ENCODE results near the gene IFNA17. TPM values are rescaled to one million over a fixed set of nuclear protein-coding genes. Genes with fewer than 3 reads are reported as not detected.
A peak's percentile ranks its signal among the peaks of the same experiment; 100 is the strongest.
"Not testable (repeated sequence)": the region's sequence is repeated elsewhere in the genome, so short reads cannot be mapped to it uniquely, and the experiment has no call there.

The IFNA17 gene
- polyA plus RNA-seq, 1 experiment = not detected

- TF ChIP-seq CTCF (IDR thresholded peaks at IDR 0.05; ENCODE audit: low read depth, low read length) = no peak
- H3K27me3 ChIP-seq (ENCODE audit: control insufficient read depth, insufficient read depth, low read length) = peaks cover 2% of the 10 kb centered on the region
- POLR2A ChIA-PET = no interaction called here
- DNase-seq (ENCODE audit: low read depth, low spot score) = no peak
- H3K27ac ChIP-seq (ENCODE audit: low read depth, low read length) = no peak overlapping the region
- no peaks in the 10 kb centered on the region for H3K9me3 ChIP-seq (ENCODE audit: control insufficient read depth, insufficient read depth, low read length)
- CTCF ChIA-PET = no interaction called here
- H3K4me3 ChIP-seq (ENCODE audit: low read depth, low read length) = no peak overlapping the region
Observed at GRCh38 chr9:21234153-21234687, 6.2 kb upstream of the IFNA17 start.

GRCh38 chr9:21233258-21233657 lies 5.2 kb upstream of the IFNA17 start:
- Histone ChIP-seq H3K27ac (ENCODE audit: low read depth, low read length) (no peak overlapping the region), H3K4me3 (ENCODE audit: low read depth, low read length) (no peak overlapping the region), H3K27me3 (ENCODE audit: control insufficient read depth, insufficient read depth, low read length) (peaks cover 2% of the 10 kb centered on the region), H3K9me3 (ENCODE audit: control insufficient read depth, insufficient read depth, low read length) (no peaks in the 10 kb centered on the region)
- POLR2A ChIA-PET = no interaction called here
- CTCF ChIA-PET = no interaction called here
- no peak for TF ChIP-seq CTCF (IDR thresholded peaks at IDR 0.05; ENCODE audit: low read depth, low read length)
- DNase-seq (ENCODE audit: low read depth, low spot score) = no peak

GRCh38 chr9:21217211-21217610 lies 10.8 kb downstream of the IFNA17 start, which contains the start of gene IFNA16:
Gene IFNA16, minus strand, starts transcription at chr9:21217311. Its CDS starts 6 bp downstream, at chr9:21217305.
- H3K27me3 ChIP-seq (ENCODE audit: control insufficient read depth, insufficient read depth, low read length); POLR2A ChIA-PET; H3K9me3 ChIP-seq (ENCODE audit: control insufficient read depth, insufficient read depth, low read length); H3K4me3 ChIP-seq (ENCODE audit: low read depth, low read length); DNase-seq (ENCODE audit: low read depth, low spot score); H3K27ac ChIP-seq (ENCODE audit: low read depth, low read length): not testable (repeated sequence)
- CTCF ChIA-PET = interaction anchor here (0.7 to 1.3 kb wide), 2 partner anchors 19 to 22 kb away, joined by 3 to 6 read pairs; no protein-coding TSS in a partner anchor

GRCh38 chr9:21213411-21214326 lies 14.4 kb downstream of the IFNA17 start:
- H3K27ac ChIP-seq (ENCODE audit: low read depth, low read length); H3K9me3 ChIP-seq (ENCODE audit: control insufficient read depth, insufficient read depth, low read length); H3K4me3 ChIP-seq (ENCODE audit: low read depth, low read length); H3K27me3 ChIP-seq (ENCODE audit: control insufficient read depth, insufficient read depth, low read length); POLR2A ChIA-PET; DNase-seq (ENCODE audit: low read depth, low spot score): not testable (repeated sequence)
- CTCF ChIA-PET = interaction anchor here (0.6 to 2.2 kb wide), 8 partner anchors 18 to 575 kb away, joined by 3 to 8 read pairs (median 3); no protein-coding TSS in a partner anchor
- peak; percentile 53 for TF ChIP-seq CTCF (IDR thresholded peaks at IDR 0.05; ENCODE audit: low read depth, low read length)

- CTCF ChIA-PET = interaction anchor here (1.9 to 2.2 kb wide), 2 partner anchors 17 to 184 kb away, joined by 4 to 8 read pairs; no protein-coding TSS in a partner anchor
- not testable (repeated sequence) for DNase-seq (ENCODE audit: low read depth, low spot score)
Observed at GRCh38 chr9:21212160-21212559, 15.9 kb downstream of the IFNA17 start.

GRCh38 chr9:21210782-21211181 lies 17.2 kb downstream of the IFNA17 start:
- H3K27me3 ChIP-seq (ENCODE audit: control insufficient read depth, insufficient read depth, low read length); DNase-seq (ENCODE audit: low read depth, low spot score); POLR2A ChIA-PET; H3K27ac ChIP-seq (ENCODE audit: low read depth, low read length); H3K9me3 ChIP-seq (ENCODE audit: control insufficient read depth, insufficient read depth, low read length); CTCF ChIA-PET; H3K4me3 ChIP-seq (ENCODE audit: low read depth, low read length): not testable (repeated sequence)

More at GRCh38 chr9:21212160-21212559, 15.9 kb downstream of the IFNA17 start:
- H3K27me3 ChIP-seq (ENCODE audit: control insufficient read depth, insufficient read depth, low read length); POLR2A ChIA-PET; H3K4me3 ChIP-seq (ENCODE audit: low read depth, low read length); H3K9me3 ChIP-seq (ENCODE audit: control insufficient read depth, insufficient read depth, low read length); H3K27ac ChIP-seq (ENCODE audit: low read depth, low read length): not testable (repeated sequence)

Measured in AG04450 (cell line).